Measurements from ENCODE around the gene PCID2.

DNA sequence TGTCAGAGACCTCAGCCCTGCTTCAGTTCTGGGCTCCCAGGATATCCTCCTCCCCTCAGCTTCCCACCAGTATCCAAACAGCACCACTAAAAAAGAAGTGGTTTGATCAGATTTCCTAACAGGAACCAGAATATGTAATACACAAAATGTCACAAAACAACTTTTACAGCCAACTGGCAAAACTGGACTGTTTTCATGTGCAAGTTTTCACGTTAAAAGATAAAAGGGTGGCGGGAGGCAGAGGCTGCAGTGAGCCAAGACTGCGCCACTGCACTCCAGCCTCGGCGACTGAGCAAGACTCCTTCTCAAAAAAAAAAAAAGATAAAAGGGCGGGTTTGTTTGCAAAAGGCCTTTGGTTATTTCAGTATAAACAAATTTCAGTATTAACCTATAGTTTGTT is 13.1 kb downstream of the PCID2 start:
- TF ChIP-seq, protein P1, sequence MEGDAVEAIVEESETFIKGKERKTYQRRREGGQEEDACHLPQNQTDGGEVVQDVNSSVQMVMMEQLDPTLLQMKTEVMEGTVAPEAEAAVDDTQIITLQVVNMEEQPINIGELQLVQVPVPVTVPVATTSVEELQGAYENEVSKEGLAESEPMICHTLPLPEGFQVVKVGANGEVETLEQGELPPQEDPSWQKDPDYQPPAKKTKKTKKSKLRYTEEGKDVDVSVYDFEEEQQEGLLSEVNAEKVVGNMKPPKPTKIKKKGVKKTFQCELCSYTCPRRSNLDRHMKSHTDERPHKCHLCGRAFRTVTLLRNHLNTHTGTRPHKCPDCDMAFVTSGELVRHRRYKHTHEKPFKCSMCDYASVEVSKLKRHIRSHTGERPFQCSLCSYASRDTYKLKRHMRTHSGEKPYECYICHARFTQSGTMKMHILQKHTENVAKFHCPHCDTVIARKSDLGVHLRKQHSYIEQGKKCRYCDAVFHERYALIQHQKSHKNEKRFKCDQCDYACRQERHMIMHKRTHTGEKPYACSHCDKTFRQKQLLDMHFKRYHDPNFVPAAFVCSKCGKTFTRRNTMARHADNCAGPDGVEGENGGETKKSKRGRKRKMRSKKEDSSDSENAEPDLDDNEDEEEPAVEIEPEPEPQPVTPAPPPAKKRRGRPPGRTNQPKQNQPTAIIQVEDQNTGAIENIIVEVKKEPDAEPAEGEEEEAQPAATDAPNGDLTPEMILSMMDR (conservative IDR thresholded peaks at IDR 0.05), result no peak
- no peak for TF ChIP-seq ZFX (IDR thresholded peaks at IDR 0.05)
